KMS-11 (cell line): ENCODE results near the gene MACROH2A1.

ENCODE experiments used
- H2AFZ ChIP-seq: fragments of 200-600 bp; sonication (generic); 2 replicates; pipeline ENCODE4 v1.6.1; 2016; ENCODE audit warnings: antibody characterized with exemption, mixed run types, low read depth
- H3K27ac ChIP-seq: fragments of 200-600 bp; sonication (generic); 2 replicates; pipeline ENCODE4 v1.6.1; 2016; ENCODE audit warnings: mild to moderate bottlenecking, mixed run types
- H3K27me3 ChIP-seq: fragments of 200-600 bp; sonication (generic); 2 replicates; pipeline ENCODE4 v1.6.1; 2017; ENCODE audit warnings: mild to moderate bottlenecking, low read depth, mixed run types, moderate library complexity; ENCODE audit not compliant: insufficient read depth
- H3K36me3 ChIP-seq: fragments of 200-600 bp; sonication (generic); 2 replicates; pipeline ENCODE4 v1.6.1; 2017; ENCODE audit warnings: mild to moderate bottlenecking, mixed run types; ENCODE audit not compliant: insufficient read depth
- H3K4me1 ChIP-seq: fragments of 200-600 bp; sonication (generic); 2 replicates; pipeline ENCODE4 v1.6.1; 2016; ENCODE audit warnings: mild to moderate bottlenecking, low read depth, mixed run types; ENCODE audit not compliant: poor library complexity, severe bottlenecking
- H3K4me2 ChIP-seq: fragments of 200-600 bp; sonication (generic); 2 replicates; pipeline ENCODE4 v1.7.0; 2016; ENCODE audit warnings: mild to moderate bottlenecking, mixed run types
- H3K4me3 ChIP-seq: fragments of 200-600 bp; sonication (generic); IDR thresholded peaks from 2 replicates; pipeline ENCODE4 v1.6.1; 2017; ENCODE audit warnings: low read depth, low read length, mixed read lengths; ENCODE audit not compliant: insufficient read depth
- H3K79me2 ChIP-seq: fragments of 200-600 bp; sonication (generic); 2 replicates; pipeline ENCODE4 v1.6.1; 2016; ENCODE audit warnings: low read depth, mixed run types; ENCODE audit not compliant: insufficient read depth
- H3K9ac ChIP-seq: fragments of 200-600 bp; sonication (generic); 2 replicates; pipeline ENCODE4 v1.6.1; 2016; ENCODE audit warnings: mild to moderate bottlenecking, mixed run types
- H4K20me1 ChIP-seq: fragments of 200-600 bp; sonication (generic); 2 replicates; pipeline ENCODE4 v1.6.1; 2016; ENCODE audit warnings: mild to moderate bottlenecking, mixed run types; ENCODE audit not compliant: insufficient read depth
- TF ChIP-seq, protein P1 (sequence below): fragments of 200-600 bp; sonication (generic); conservative IDR thresholded peaks from 2 replicates; pipeline ENCODE4 v1.6.1; 2017; ENCODE audit warnings: low read depth, mild to moderate bottlenecking, antibody characterized with exemption, low read length, moderate library complexity, mixed read lengths

Gene MACROH2A1

DNA sequence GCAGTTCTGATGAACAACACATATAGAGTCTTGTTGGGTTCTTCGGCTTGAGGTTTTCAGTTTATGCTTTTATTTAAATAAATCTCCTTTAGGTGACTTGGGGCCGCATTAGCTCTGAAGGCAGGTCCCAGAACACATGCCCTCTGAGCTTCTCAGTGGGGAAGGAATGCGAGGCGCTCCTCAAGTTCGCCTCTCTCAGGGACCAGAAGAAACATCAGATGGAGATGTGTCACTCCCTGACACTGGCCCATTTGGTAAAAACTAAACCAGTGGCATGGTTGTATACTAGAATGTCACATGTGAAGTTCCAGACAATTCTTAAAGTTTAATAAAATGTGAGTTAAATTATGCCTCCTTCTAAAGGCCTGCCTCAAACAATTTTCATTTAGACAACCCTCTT lies 1.9 kb downstream of the MACROH2A1 start:
- Histone ChIP-seq H4K20me1 (peaks cover 45% of the 10 kb centered on the region), H2AFZ (no peak overlapping the region), H3K4me2 (peak overlapping the region; percentile 84), H3K4me1 (peaks cover 48% of the 10 kb centered on the region), H3K9ac (no peak overlapping the region; the same call in 1 of the 2 replicates), H3K27me3 (no peaks in the 10 kb centered on the region), H3K79me2 (peaks cover 74% of the 10 kb centered on the region), H3K36me3 (no peaks in the 10 kb centered on the region; the same call in 1 of the 2 replicates), H3K4me3 (no peak overlapping the region), H3K27ac (no peak overlapping the region)
- TF ChIP-seq, protein P1, sequence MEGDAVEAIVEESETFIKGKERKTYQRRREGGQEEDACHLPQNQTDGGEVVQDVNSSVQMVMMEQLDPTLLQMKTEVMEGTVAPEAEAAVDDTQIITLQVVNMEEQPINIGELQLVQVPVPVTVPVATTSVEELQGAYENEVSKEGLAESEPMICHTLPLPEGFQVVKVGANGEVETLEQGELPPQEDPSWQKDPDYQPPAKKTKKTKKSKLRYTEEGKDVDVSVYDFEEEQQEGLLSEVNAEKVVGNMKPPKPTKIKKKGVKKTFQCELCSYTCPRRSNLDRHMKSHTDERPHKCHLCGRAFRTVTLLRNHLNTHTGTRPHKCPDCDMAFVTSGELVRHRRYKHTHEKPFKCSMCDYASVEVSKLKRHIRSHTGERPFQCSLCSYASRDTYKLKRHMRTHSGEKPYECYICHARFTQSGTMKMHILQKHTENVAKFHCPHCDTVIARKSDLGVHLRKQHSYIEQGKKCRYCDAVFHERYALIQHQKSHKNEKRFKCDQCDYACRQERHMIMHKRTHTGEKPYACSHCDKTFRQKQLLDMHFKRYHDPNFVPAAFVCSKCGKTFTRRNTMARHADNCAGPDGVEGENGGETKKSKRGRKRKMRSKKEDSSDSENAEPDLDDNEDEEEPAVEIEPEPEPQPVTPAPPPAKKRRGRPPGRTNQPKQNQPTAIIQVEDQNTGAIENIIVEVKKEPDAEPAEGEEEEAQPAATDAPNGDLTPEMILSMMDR: no peak

DNA sequence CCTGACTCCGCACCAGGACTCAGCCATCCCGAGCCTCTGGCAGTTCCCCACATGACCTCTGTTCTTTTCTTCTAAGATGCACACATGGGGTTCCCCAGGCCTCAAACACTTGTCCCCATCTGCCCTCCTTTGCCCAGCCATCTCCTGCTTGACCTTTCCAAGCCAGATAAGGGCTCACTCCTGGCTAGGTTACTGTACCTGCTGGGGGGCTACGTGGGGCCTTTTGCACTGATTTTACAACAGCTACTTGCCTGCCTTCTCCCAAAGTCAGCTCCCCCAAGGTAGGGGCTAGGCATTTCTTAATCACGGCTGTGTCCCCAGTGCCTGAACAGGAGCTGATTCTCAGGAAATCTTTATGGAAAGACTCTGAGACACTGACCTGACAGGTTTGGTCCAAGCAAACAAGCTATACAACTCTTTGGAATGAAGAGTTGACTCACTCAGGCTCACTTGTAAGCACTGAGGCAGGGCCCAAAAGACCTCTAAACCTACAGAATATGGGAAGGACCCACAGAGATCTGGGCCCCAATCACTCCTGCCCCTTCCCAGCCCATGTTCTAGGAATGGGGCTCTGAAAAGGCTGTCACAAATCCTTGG lies 2.5 kb downstream of the MACROH2A1 start:
- no peak overlapping the region for H2AFZ ChIP-seq
- no peak overlapping the region for H3K4me3 ChIP-seq
- H3K4me1 ChIP-seq: peaks cover 53% of the 10 kb centered on the region
- H3K9ac ChIP-seq: no peak overlapping the region
- H3K27me3 ChIP-seq: no peaks in the 10 kb centered on the region
- H3K4me2 ChIP-seq: no peak overlapping the region
- H3K27ac ChIP-seq: no peak overlapping the region
- H4K20me1 ChIP-seq: peaks cover 49% of the 10 kb centered on the region
- TF ChIP-seq, protein P1: no peak
- H3K79me2 ChIP-seq: peaks cover 79% of the 10 kb centered on the region
- H3K36me3 ChIP-seq: no peaks in the 10 kb centered on the region; the same call in 1 of the 2 replicates

DNA sequence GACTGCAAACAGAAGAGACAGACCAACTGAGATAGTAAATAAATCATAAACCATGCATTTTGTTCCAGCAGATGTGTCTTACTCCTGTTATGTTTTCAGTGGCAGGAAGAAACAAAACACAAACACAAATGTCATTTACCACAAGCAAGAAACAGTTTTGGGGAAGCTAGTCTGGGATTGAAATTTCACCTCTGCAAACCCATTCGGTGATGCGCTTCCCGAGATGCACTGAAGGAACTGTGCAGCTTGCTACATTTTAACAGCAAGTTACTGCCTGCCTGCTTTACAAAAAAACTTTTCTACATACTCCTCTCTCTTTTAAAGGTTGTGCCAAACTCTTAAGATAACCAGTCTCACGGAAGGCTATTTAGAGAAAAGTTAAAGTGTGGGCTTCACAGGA lies 3.2 kb downstream of the MACROH2A1 start:
- TF ChIP-seq, protein P1: no peak
- no peak overlapping the region for H3K9ac ChIP-seq
- no peak overlapping the region for H3K4me3 ChIP-seq
- no peak overlapping the region for H3K4me2 ChIP-seq
- H2AFZ ChIP-seq: no peak overlapping the region
- no peak overlapping the region for H3K27ac ChIP-seq
- H3K4me1 ChIP-seq: peaks cover 55% of the 10 kb centered on the region
- peaks cover 86% of the 10 kb centered on the region for H3K79me2 ChIP-seq
- no peaks in the 10 kb centered on the region; the same call in 1 of the 2 replicates for H3K36me3 ChIP-seq
- H4K20me1 ChIP-seq: peaks cover 53% of the 10 kb centered on the region
- H3K27me3 ChIP-seq: no peaks in the 10 kb centered on the region

DNA sequence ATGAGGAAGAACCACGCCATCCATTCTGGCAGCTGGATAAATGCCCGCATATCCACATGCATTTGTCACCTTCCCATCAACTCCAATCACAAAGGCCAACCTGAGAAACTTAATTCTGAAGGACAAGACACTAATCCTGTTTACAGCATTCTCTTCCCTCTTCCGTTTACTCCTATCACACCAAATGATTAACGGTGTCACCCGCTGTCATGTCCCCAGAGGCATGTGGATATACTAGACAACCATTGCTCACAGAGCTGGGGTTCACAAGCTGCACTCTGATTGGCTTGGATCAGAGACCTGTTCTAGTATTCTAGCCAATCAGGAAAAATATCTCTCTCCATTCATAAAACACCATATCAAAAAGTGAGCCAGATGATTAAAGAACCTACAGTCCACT lies 3.6 kb downstream of the MACROH2A1 start:
- Histone ChIP-seq H3K27me3 (no peaks in the 10 kb centered on the region), H3K4me1 (peaks cover 55% of the 10 kb centered on the region), H3K36me3 (no peaks in the 10 kb centered on the region; the same call in 1 of the 2 replicates)

More for the DNA sequence above, 3.6 kb downstream of the MACROH2A1 start:
- no peak overlapping the region for H3K4me2 ChIP-seq
- H3K79me2 ChIP-seq: peaks cover 90% of the 10 kb centered on the region
- H3K27ac ChIP-seq: no peak overlapping the region
- H3K4me3 ChIP-seq: no peak overlapping the region
- H3K9ac ChIP-seq: no peak overlapping the region
- no peak overlapping the region for H2AFZ ChIP-seq
- peaks cover 53% of the 10 kb centered on the region for H4K20me1 ChIP-seq
- TF ChIP-seq, protein P1: no peak
